MM.1S (cell line): Measurements from ENCODE around the gene CCDC134.

Experiments used
- EZH2 ChIP-seq: fragments of 300-600 bp; sonication (generic); optimal IDR thresholded peaks from 2 replicates; pipeline ENCODE3; 2017; ENCODE audit warnings: low read depth, mild to moderate bottlenecking, antibody characterized with exemption, low read length, mixed read lengths
- EZH2phosphoT487 ChIP-seq: fragments of 300-600 bp; sonication (generic); IDR thresholded peaks from 2 replicates; pipeline ENCODE4 v1.6.1; 2018; ENCODE audit warnings: antibody characterized with exemption, low read length
- TF ChIP-seq, protein P1 (sequence below): fragments of 300-600 bp; sonication (generic); IDR thresholded peaks from 2 replicates; pipeline ENCODE4 v1.5.1; 2016; ENCODE audit warnings: antibody characterized with exemption, low read length, mixed read lengths

DNA sequence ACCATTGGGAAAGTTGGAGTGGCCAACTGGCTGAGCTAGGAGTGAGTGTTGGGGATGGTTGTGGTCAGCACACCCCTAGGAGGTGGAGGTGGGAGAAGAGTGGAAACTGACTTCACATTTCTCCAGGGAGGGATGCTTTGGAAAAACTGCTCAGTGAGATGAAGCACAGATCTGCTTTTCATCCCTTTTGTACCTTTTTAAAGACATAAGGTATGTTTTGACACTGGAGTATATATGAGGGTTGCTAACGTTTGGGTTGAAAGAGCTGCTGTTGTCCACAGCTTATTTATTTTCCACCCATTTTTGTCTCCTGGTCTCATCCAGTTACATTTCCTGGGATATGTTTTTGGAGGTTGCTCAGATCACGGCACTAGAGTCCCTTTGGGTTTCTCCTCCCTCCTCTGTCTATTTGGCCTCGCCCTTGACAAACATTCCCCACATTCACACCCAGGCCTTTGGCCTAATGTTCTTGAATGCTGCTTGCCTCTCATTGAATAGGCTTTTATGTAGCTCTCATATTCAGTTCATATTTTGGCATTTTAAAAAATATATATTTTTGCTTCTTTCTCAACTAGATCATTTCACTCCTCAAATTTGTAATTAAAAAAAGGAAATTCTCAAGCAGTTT lies 40.7 kb downstream of the CCDC134 start:
- TF ChIP-seq, protein P1, sequence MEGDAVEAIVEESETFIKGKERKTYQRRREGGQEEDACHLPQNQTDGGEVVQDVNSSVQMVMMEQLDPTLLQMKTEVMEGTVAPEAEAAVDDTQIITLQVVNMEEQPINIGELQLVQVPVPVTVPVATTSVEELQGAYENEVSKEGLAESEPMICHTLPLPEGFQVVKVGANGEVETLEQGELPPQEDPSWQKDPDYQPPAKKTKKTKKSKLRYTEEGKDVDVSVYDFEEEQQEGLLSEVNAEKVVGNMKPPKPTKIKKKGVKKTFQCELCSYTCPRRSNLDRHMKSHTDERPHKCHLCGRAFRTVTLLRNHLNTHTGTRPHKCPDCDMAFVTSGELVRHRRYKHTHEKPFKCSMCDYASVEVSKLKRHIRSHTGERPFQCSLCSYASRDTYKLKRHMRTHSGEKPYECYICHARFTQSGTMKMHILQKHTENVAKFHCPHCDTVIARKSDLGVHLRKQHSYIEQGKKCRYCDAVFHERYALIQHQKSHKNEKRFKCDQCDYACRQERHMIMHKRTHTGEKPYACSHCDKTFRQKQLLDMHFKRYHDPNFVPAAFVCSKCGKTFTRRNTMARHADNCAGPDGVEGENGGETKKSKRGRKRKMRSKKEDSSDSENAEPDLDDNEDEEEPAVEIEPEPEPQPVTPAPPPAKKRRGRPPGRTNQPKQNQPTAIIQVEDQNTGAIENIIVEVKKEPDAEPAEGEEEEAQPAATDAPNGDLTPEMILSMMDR: no peak
- TF ChIP-seq EZH2phosphoT487: no peak
- no peak for TF ChIP-seq EZH2
